Right atrium auricular region (tissue), 2 donors: ENCODE data around the gene NKAP. TPM values are rescaled to one million over a fixed set of nuclear protein-coding genes. Genes with fewer than 3 reads are reported as not detected.
"Not testable (repeated sequence)": the region's sequence is repeated elsewhere in the genome, so short reads cannot be mapped to it uniquely, and the experiment has no call there.

ENCODE experiments used
- DNase-seq: peaks from one replicate; pipeline ENCODE4 v3.0.0-alpha.2; 2019; ENCODE audit warnings: low spot score
- H3K27ac ChIP-seq, 2 donors: fragments of 200-600 bp; sonication (generic); 1 replicate in 1 of 2; 2 replicates in 1 of 2; pipeline ENCODE4 v1.5.1; 2016 to 2019
- H3K27me3 ChIP-seq, 2 donors: fragments of 200-600 bp; sonication (generic); one replicate each; pipeline versions ENCODE4 v1.5.1 to v1.6.0; 2017 to 2019
- H3K36me3 ChIP-seq: fragments of 200-600 bp; sonication (generic); one replicate; pipeline ENCODE4 v1.5.1; 2016
- H3K4me1 ChIP-seq, 2 donors: fragments of 200-600 bp; sonication (generic); one replicate each; pipeline versions ENCODE4 v1.5.1 to v1.6.0; 2017 to 2019
- H3K4me3 ChIP-seq, 2 donors: fragments of 200-600 bp; sonication (generic); 1 replicate in 1 of 2; 2 replicates in 1 of 2; pipeline ENCODE4 v1.5.1; 2017 to 2019; ENCODE audit warnings: mild to moderate bottlenecking in 1 of 2, moderate library complexity in 1 of 2
- H3K9me3 ChIP-seq, 2 donors: fragments of 200-600 bp; sonication (generic); one replicate each; pipeline ENCODE4 v1.5.1; 2019
- CTCF ChIP-seq, 2 donors: fragments of 200-600 bp; sonication (generic); IDR thresholded peaks; one replicate each; pipeline ENCODE4 v1.5.1; 2019; ENCODE audit warnings: antibody characterized with exemption in 2 of 2
- total RNA-seq, 2 donors: library from RNA; depleted of rRNA; stranded (reverse); fragments of >200 nt; gene quantifications; one replicate each; pipeline ENCODE4 v1.1.0, GENCODE V29; 2016

Gene NKAP
- total RNA-seq, 2 donors from 2014 or later: 3.5 to 5.3 TPM

DNA sequence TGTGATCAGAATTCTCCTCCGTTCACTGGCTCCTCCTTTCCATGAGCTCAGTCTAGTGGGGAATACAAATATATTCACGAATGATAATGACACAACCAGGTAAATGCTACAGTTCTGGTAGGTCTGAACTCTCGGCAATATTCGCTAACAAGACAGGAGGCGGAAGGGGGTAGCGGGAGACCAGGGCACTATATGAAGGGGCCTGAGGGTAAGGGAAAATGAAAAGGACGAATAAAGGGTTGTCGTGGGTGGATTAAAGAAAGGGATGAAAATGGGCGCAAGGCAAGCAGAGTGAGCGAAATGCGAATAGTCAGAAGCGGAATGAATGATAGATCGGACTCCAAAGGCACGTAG is 743 bp downstream of the NKAP start:
- no peaks in the 10 kb centered on the region for H3K9me3 ChIP-seq
- TF ChIP-seq CTCF (IDR thresholded peaks at IDR 0.05): no peak
- peak overlapping the region; percentile 85 to 86 for H3K27ac ChIP-seq
- H3K36me3 ChIP-seq: no peaks in the 10 kb centered on the region
- peaks cover 0 to 23% of the 10 kb centered on the region in 2 donors for H3K4me1 ChIP-seq
- H3K27me3 ChIP-seq: no peaks in the 10 kb centered on the region
- H3K4me3 ChIP-seq: peak overlapping the region; percentile 64 to 68
- DNase-seq: no peak

DNA sequence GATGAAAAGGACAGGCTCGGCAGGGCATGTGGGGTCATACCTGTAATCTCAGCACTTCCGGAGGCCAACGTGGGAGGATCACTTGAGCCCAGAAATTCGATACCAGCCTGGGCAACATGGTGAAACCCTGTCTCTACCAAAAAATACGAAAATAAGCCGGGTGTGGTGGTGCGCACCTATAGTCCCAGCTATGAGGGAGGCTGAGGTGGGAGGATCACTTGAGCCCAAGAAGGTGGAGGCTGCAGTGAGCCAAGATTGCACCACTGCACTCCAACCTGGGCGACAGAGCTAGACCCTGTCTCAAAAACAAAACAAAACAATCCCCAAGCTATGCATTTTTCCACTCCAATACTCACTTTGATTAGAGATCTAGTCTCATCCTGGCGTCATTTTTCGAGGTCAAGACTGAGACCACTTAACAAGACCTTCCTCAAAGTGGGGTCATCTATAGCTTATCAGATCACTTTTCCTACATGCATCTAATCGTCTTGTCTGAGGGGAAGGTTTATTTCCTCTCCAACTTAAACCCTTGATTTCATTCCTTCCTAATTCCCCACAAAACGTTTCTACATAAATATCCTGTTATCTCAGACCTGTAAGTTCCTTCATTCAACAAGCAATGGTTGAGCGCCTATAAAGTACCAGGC is 1.3 kb downstream of the NKAP start:
- H3K27ac ChIP-seq: peak overlapping the region in 1 of 2 donors; percentile 85
- TF ChIP-seq CTCF (IDR thresholded peaks at IDR 0.05): no peak

GRCh38 chrX:119941336-119941735 is 2.2 kb downstream of the NKAP start:
- no peaks in the 10 kb centered on the region for H3K36me3 ChIP-seq

More for the DNA sequence above, 1.3 kb downstream of the NKAP start:
- Histone ChIP-seq H3K4me1 (peaks cover 0 to 23% of the 10 kb centered on the region in 2 donors), H3K27me3 (no peaks in the 10 kb centered on the region), H3K4me3 (peak overlapping the region; percentile 64 to 68), H3K9me3 (no peaks in the 10 kb centered on the region), H3K36me3 (no peaks in the 10 kb centered on the region)
- no peak for DNase-seq

DNA sequence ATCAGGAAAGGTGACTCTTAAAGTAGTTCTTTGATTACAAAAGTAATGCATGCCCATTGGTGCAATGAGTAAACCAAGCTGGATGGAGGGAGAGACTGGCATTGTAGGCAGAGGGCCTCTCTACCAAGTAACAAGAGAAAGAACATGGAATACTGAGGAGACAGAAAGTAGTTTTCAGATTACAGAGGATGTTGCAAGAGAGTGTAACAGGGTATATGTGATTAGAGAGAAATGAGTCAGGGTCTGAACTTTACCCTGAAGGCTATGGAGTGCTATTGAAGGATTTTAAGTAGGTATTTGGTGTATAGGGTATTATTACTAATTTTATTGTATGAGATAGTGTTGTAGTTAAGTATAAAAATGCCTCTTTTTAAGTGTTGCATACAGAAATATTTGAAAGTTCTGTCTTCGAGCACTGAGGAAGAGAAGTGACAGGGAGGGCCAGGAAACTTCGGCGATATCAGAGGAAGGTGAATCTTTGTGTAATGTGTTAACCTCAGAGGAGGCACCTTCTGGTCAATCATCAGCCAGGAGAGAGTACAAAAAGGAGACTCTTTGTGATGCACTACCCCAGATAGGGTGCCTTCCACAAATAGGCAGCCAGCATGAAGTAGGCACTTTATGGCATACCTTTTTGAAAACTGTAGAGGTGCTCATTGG is 8.2 kb downstream of the NKAP start:
- H3K4me3 ChIP-seq: no peak overlapping the region
- H3K4me1 ChIP-seq: no peaks in the 10 kb centered on the region
- H3K36me3 ChIP-seq: peaks cover 14% of the 10 kb centered on the region
- H3K27me3 ChIP-seq: no peaks in the 10 kb centered on the region
- no peak for TF ChIP-seq CTCF (IDR thresholded peaks at IDR 0.05)
- H3K27ac ChIP-seq: no peak overlapping the region
- DNase-seq: no peak
- H3K9me3 ChIP-seq: no peaks in the 10 kb centered on the region

More at GRCh38 chrX:119941336-119941735, 2.2 kb downstream of the NKAP start:
- Histone ChIP-seq H3K27ac (no peak overlapping the region), H3K27me3 (no peaks in the 10 kb centered on the region), H3K4me1 (peaks cover 0 to 23% of the 10 kb centered on the region in 2 donors), H3K9me3 (no peaks in the 10 kb centered on the region), H3K4me3 (no peak overlapping the region)
- no peak for TF ChIP-seq CTCF (IDR thresholded peaks at IDR 0.05)
- DNase-seq: no peak

DNA sequence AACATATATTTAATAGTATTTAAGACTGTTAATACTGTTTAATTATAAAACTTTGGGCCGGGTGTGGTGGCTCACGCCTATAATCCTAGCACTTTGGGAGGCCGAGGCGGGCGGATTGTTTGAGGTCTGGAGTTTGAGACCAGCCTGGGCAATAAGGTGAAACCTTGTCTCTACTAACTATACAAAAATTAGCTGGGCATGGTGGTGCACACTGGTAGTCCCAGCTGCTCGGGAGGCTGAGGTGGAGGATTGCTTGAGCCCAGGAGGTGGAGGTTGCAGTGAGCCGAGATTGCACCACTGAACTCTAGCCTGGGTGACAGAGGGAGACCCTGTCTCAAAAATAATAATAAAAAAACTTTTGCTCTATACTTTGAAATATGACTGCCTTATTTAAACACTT is 21.2 kb downstream of the NKAP start:
- not testable (repeated sequence) for H3K4me3 ChIP-seq, H3K4me1 ChIP-seq, DNase-seq, H3K27me3 ChIP-seq, H3K27ac ChIP-seq, H3K9me3 ChIP-seq
- peaks cover 13% of the 10 kb centered on the region for H3K36me3 ChIP-seq

- H3K4me1 ChIP-seq: no peaks in the 10 kb centered on the region
- no peak for TF ChIP-seq CTCF (IDR thresholded peaks at IDR 0.05)
- DNase-seq: no peak
Measured at GRCh38 chrX:119919835-119920585, 23.5 kb downstream of the NKAP start.

More at GRCh38 chrX:119919835-119920585, 23.5 kb downstream of the NKAP start:
- Histone ChIP-seq H3K4me3 (no peak overlapping the region), H3K9me3 (no peaks in the 10 kb centered on the region), H3K27me3 (no peaks in the 10 kb centered on the region), H3K27ac (no peak overlapping the region), H3K36me3 (peaks cover 10% of the 10 kb centered on the region)
